Measurements from ENCODE around the gene UBALD1.

- TF ChIP-seq, protein P1, sequence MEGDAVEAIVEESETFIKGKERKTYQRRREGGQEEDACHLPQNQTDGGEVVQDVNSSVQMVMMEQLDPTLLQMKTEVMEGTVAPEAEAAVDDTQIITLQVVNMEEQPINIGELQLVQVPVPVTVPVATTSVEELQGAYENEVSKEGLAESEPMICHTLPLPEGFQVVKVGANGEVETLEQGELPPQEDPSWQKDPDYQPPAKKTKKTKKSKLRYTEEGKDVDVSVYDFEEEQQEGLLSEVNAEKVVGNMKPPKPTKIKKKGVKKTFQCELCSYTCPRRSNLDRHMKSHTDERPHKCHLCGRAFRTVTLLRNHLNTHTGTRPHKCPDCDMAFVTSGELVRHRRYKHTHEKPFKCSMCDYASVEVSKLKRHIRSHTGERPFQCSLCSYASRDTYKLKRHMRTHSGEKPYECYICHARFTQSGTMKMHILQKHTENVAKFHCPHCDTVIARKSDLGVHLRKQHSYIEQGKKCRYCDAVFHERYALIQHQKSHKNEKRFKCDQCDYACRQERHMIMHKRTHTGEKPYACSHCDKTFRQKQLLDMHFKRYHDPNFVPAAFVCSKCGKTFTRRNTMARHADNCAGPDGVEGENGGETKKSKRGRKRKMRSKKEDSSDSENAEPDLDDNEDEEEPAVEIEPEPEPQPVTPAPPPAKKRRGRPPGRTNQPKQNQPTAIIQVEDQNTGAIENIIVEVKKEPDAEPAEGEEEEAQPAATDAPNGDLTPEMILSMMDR (IDR thresholded peaks at IDR 0.05), result no peak
- no peak for TF ChIP-seq POLR2A (IDR thresholded peaks at IDR 0.05)
Measured at GRCh38 chr16:4654964-4655590, 40.4 kb upstream of the UBALD1 start.

Data from thyroid gland (tissue), 4 donors.